ENCODE data around the gene PRKD2.

PRKD2 gene

GRCh38 chr19:46698395-46699321, 18.3 kb downstream of the PRKD2 start:
- no peak for DNase-seq

- DNase-seq, result no peak
These were observed 19.5 kb downstream of the PRKD2 start for GRCh38 chr19:46697204-46697960.

- no peak for DNase-seq
These were observed 20.1 kb downstream of the PRKD2 start for GRCh38 chr19:46696866-46697203.

- DNase-seq, result no peak
These were observed 20.9 kb downstream of the PRKD2 start for GRCh38 chr19:46696052-46696451.

GRCh38 chr19:46693760-46694159, 23.2 kb downstream of the PRKD2 start:
- DNase-seq, result no peak

GRCh38 chr19:46692918-46693722, 23.8 kb downstream of the PRKD2 start:
- DNase-seq, result no peak

GRCh38 chr19:46691948-46692347, 25.0 kb downstream of the PRKD2 start:
- no peak for DNase-seq

- DNase-seq, result no peak
These were observed 25.8 kb downstream of the PRKD2 start for GRCh38 chr19:46691104-46691503.

- DNase-seq, result no peak
These were observed 27.6 kb downstream of the PRKD2 start for GRCh38 chr19:46689358-46689757.

GRCh38 chr19:46687438-46688145, 29.3 kb downstream of the PRKD2 start:
- no peak for DNase-seq

- no peak for DNase-seq
These were observed 31.7 kb downstream of the PRKD2 start for GRCh38 chr19:46685189-46685588.

GRCh38 chr19:46678110-46678732, 38.7 kb downstream of the PRKD2 start:
- no peak for DNase-seq

GRCh38 chr19:46674416-46675178, 42.3 kb downstream of the PRKD2 start:
- no peak for DNase-seq

- no peak for DNase-seq
These were observed 46.1 kb downstream of the PRKD2 start for GRCh38 chr19:46670813-46671212.

GRCh38 chr19:46668662-46669061, 48.3 kb downstream of the PRKD2 start:
- no peak for DNase-seq

- no peak for DNase-seq
These were observed 51.8 kb downstream of the PRKD2 start for GRCh38 chr19:46665072-46665471.

GRCh38 chr19:46661735-46662592, 55.0 kb downstream of the PRKD2 start:
- peak; percentile 81 to 82 for DNase-seq

GRCh38 chr19:46661020-46661731, 55.7 kb downstream of the PRKD2 start, which contains the start of gene DACT3:
Gene DACT3, minus strand, starts transcription at chr19:46661182. Its CDS starts 118 bp downstream, at chr19:46661064.
- DNase-seq, result peak; percentile 100

GRCh38 chr19:46660551-46661019, 56.3 kb downstream of the PRKD2 start:
- DNase-seq, result no peak

All from NCI-H1930 (cell line).